NCI-H128 (cell line): ENCODE data around the gene PNPLA4.

Source experiments
- DNase-seq: peaks from one replicate; lab custom pipeline; 2025; ENCODE audit not compliant: unreplicated experiment; lab: John Stamatoyannopoulos, UW

Gene PNPLA4, protein sequence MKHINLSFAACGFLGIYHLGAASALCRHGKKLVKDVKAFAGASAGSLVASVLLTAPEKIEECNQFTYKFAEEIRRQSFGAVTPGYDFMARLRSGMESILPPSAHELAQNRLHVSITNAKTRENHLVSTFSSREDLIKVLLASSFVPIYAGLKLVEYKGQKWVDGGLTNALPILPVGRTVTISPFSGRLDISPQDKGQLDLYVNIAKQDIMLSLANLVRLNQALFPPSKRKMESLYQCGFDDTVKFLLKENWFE

DNA sequence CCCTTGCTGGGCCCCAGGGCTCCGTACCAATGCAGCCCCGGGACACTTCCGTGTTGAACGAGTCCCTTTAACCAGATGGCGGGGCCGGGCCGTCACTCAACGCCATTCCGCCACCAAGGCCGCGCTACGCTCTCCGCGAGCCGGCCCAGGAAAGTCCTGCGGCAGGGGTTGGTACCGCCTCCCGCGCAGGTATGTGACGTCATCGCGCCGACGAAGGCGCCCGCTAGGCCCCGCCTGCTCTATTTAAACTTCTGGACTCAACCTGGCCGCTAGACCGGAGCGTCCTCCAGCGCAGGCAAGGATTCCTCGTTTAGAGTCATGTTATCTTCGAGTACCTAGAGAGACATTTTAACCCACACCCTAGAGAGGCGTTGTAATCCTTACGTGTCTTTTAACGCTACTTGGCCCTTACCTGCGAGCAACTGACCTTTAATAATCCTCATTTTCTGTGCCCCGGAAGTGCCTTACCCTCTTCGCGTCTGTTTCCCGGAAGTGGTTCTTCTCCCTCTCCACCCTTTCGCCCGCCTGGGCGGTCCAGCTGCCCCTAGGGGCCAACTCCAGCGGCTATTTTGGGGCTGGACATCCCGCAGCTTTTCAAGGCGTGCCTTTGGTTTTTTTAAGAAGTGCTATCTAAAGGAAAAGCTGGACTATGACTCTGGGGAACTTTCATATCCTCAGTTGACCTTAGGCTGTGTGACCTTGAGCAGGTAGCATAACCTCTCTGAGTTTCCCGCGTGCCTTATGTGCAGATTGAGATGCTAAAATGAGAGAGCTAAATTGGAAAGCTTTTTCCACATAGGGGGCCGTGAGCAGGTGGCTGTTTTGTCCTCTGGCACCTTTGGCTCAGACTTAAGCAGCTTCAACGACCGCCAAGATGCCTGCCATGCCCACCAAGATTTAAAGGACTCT is at the start of gene PNPLA4:
Gene PNPLA4, minus strand, starts transcription at position 155 of the 909 bp plus-strand sequence. CDS start 1,294 bp downstream, outside the sequence.
- no peak for DNase-seq

DNA sequence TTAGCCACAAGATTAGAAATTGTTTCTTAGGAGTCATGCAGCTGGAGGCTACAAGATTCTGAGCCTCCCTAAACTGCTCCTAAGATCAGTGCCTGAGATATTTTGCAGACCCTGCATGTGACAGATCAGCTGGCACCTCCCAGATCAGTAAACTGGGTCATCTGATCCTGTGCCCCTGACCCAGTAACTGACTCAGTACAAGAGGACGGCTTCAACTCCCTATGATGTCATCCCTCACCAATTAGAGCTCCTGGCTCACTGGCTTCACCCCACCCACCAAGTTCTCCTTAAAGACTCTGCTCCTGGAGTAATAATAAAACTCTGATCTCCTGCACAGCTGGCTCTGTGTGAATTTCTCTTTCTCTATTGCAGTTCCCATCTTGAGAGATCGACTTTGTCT is 45.4 kb upstream of the PNPLA4 start:
- no peak for DNase-seq

DNA sequence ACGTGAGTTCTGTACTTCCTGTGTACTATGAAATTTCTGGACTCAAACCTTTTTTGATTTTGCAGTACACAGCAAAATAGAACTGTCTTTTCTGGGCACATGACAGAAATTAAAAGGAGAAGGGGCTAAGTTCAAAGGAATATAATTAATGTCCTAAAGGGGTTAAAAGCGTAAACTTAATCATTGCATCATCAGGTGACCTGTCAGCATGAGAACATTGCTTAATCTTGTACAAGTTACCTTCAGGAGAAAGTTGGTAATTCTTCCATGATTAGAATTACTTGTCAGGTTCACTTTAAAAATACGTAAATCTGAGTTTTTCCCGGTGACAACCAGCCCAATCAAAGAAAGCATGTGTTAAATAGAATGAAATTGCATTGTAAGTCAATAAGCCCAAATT is 43.2 kb upstream of the PNPLA4 start:
- DNase-seq = no peak

DNA sequence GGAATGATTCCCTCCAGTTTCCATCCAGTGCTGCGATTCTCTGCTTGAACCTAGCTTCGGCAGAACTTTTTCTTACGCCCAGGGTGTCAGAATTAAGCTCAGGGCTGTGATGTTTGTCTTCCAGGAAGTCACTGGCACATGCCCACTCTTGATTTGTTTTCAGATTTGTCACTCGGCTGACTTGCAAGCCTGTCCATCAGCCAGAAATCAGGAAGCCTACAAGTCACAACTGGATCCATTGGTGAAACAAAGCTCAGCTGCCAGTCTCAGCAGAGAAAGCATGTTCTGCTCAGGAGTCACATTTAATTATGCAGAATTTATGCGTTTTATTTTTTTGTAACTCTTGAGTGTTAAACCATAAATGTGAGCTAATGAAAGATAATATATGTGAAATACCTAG is 38.2 kb upstream of the PNPLA4 start:
- no peak for DNase-seq

- no peak for DNase-seq
Measured at GRCh38 chrX:7960246-7960645, 33.0 kb upstream of the PNPLA4 start.

DNA sequence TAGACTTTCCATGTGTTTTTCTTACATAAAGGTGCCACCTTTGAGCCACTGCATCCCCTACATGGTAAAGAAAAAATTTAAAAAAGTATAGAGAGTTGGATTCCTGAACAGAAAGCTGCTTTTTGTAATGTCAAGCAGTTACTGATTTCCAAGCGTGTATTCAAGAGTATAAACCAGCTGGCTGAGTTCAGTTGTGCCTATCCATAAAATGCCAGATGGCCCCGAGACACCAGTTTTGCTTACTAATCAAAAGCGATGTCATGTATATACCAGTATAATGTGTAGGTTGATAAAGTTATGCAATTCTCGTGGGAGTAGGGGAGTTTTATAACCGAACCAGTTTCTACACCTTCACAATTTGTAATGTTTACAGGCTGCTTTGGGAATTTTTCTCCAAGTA is 26.2 kb upstream of the PNPLA4 start:
- DNase-seq = no peak

- no peak for DNase-seq
Measured at GRCh38 chrX:7950865-7951264, 23.7 kb upstream of the PNPLA4 start.

- DNase-seq = no peak
Measured at GRCh38 chrX:7948483-7948882, 21.3 kb upstream of the PNPLA4 start.

- no peak for DNase-seq
Measured at GRCh38 chrX:7946960-7947359, 19.7 kb upstream of the PNPLA4 start.

DNA sequence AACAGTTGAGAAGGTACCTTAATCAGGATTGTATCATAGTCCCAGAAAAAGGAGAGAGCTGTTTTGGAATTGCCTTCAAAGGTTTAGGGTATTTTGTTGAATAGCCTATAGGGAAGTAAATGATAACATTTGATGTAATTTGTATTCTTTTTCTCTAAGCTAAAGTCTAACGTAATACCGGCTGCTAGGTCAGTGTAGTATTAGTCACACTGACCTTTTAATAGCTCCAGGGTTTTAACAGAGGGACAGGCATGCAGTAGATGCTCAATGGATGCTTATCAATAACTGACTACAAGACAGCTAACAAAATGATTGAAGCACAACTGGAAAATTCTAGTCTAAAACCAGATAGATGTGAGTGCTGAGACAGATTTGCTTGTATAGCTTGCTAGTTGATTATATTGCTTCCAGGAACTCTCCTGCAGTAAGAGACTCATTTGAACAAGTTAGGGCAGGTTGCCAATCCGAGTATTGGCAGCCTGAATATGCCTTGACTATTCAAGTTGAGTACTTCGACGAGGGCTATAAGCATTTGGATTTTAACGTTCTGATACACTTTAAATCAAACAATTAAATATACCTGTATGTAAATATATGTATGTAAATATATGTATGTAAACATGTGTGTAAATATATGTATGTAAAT is 16.5 kb upstream of the PNPLA4 start:
- no peak for DNase-seq

GRCh38 chrX:7941390-7942042 is 14.3 kb upstream of the PNPLA4 start:
- DNase-seq = no peak

GRCh38 chrX:7934026-7934425 is 6.8 kb upstream of the PNPLA4 start:
- DNase-seq = no peak

GRCh38 chrX:7926914-7927258 is 327 bp downstream of the PNPLA4 start:
- DNase-seq = no peak

DNA sequence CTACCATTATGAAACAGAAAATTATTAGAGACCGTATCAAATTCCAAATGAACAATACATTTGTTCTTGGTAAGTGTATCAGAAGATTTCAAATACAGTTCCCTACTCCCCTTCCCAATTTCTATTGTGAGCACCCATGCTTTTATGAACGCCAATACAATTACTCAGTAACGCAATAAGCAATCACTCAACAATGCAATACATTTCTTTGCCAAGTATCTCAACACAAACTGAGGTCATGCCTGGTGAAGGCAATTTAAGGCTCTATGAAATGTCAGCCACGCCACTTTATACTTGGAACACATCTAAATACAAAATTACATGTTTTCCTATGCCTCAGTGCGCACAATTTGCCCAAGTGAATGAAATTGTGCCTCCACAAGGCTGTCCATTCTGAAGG is 712 bp downstream of the PNPLA4 start:
- DNase-seq = no peak

DNA sequence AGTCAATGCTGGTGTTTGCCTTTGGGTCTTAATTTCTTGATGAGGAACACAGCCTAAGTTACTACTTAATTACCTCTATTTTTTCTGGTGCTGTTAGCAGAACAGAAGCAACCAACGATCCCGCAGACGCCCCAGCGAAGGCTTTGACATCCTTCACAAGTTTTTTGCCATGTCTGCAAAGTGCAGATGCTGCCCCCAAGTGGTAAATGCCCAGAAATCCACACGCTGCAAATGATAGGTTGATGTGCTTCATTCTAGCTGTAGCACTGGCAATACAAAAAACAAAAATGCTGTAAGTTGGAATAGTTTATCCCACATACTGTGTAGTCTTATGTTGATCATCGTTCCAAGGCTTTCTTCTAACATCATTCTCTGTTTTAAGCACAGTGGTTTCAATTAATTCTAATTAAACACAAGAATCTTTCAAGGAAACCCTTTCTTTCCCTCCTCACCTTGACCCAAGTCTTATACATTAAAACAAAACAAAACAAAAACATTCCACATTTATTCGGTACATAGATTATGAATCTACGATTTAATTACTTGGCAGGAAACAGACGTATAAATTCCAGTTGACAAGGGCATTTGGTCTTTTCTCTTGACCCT is 1.2 kb downstream of the PNPLA4 start:
- DNase-seq = peak; percentile 75

GRCh38 chrX:7921750-7922149 is 5.5 kb downstream of the PNPLA4 start:
- DNase-seq = no peak

- no peak for DNase-seq
Measured at GRCh38 chrX:7908821-7909220, 18.4 kb downstream of the PNPLA4 start.

DNA sequence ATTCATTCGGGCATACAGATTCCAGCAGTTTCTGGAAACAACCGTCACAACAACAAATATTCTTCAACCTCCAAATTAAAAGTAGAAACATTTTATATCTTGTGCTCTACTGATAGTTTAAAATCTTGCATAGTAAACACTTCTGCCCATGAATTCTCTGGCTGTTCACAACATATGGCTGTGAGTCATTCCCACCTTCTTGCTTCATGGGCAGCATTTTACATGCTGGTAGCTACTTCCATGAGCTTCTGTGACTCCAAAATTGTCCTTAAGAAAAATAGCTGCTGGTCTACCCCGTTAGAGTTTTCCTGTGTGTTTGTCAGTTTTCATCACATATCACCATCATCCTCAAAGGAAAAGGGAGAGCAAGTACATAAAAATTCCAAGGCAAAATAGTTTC is 22.7 kb downstream of the PNPLA4 start:
- no peak for DNase-seq

GRCh38 chrX:7891928-7892327 is 35.3 kb downstream of the PNPLA4 start:
- DNase-seq = no peak

- DNase-seq = no peak
Measured at GRCh38 chrX:7889680-7890079, 37.5 kb downstream of the PNPLA4 start.

DNA sequence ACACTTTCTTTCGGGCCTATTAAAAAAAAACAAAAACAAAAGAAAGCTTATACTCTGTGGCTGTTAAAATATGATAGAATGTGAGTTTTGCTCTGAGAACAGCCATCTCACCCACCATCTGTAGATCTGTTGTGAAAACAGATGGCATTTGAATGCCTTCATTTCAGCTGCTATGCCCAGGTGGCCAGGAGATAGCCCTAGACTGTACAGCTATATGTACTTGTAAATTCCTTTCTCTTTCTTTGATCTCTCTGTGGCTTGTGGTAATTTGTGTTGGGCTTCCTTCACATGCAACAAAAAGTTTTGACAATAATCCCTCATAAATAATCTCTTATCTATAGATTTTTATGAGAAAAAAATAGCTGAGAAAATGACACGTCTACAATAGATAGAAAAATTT is 38.1 kb downstream of the PNPLA4 start:
- DNase-seq = no peak
